Duodenal mucosa (tissue), 2 donors: ENCODE results near the gene TM4SF18.
A peak's percentile ranks its signal among the peaks of the same experiment; 100 is the strongest.
"Not testable (repeated sequence)": the region's sequence is repeated elsewhere in the genome, so short reads cannot be mapped to it uniquely, and the experiment has no call there.

Experiments used
- H3K27ac ChIP-seq: one replicate; pipeline ENCODE4 v1.7.0; 2013; ENCODE audit warnings: low read depth, low read length
- H3K27me3 ChIP-seq, 2 donors: one replicate each; pipeline ENCODE4 v1.7.0; 2013; ENCODE audit warnings: low read length in 2 of 2, control low read depth in 1 of 2; ENCODE audit not compliant: insufficient read depth in 2 of 2, control insufficient read depth in 1 of 2
- H3K36me3 ChIP-seq, 2 donors: one replicate each; pipeline ENCODE4 v1.7.0; 2013; ENCODE audit warnings: low read length in 2 of 2, control low read depth in 1 of 2; ENCODE audit not compliant: insufficient read depth in 2 of 2, control insufficient read depth in 1 of 2
- H3K4me1 ChIP-seq, 2 donors: one replicate each; pipeline ENCODE4 v1.7.0; 2013; ENCODE audit warnings: low read length in 2 of 2, control low read depth in 1 of 2; ENCODE audit not compliant: insufficient read depth in 2 of 2, control insufficient read depth in 1 of 2
- H3K4me3 ChIP-seq, 2 donors: one replicate each; pipeline ENCODE4 v1.7.0; 2013; ENCODE audit warnings: low read length in 2 of 2, low read depth in 1 of 2
- H3K9ac ChIP-seq, 2 donors: one replicate each; pipeline ENCODE4 v1.7.0; 2013; ENCODE audit warnings: low read length in 2 of 2, low read depth in 1 of 2
- H3K9me3 ChIP-seq, 2 donors: one replicate each; pipeline ENCODE4 v1.7.0; 2013; ENCODE audit warnings: low read length in 2 of 2, control low read depth in 1 of 2; ENCODE audit not compliant: control insufficient read depth in 1 of 2

TM4SF18 gene

DNA sequence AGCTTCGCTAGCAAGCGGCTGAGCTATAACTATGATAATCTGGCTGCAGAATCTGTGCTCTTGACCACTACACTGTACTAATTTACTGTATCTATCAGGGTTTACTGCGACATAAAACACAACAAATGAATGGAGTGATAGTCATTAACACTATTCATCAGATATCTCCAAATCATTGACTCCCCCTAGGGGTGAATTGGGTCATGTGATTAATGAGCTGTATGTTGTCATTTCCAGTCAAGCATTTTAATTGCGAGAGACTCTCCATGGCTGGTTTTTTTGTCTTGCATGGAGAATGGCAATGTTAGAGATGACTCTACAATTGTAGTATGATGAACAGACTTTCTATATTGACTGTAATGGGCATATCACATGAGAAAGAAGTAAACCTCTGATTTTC lies 10.5 kb upstream of the TM4SF18 start:
- Histone ChIP-seq H3K36me3 (no peaks in the 10 kb centered on the region), H3K9ac (no peak overlapping the region), H3K4me3 (no peak overlapping the region), H3K27me3 (no peaks in the 10 kb centered on the region), H3K27ac (no peak overlapping the region), H3K4me1 (peaks cover 3 to 8% of the 10 kb centered on the region in 2 donors), H3K9me3 (no peaks in the 10 kb centered on the region)

- Histone ChIP-seq H3K27ac (no peak overlapping the region), H3K4me3 (no peak overlapping the region), H3K9me3 (no peaks in the 10 kb centered on the region), H3K9ac (no peak overlapping the region), H3K36me3 (no peaks in the 10 kb centered on the region), H3K4me1 (peaks cover 3 to 8% of the 10 kb centered on the region in 2 donors), H3K27me3 (no peaks in the 10 kb centered on the region)
Measured at GRCh38 chr3:149342413-149343380, 9.3 kb upstream of the TM4SF18 start.

- H3K36me3 ChIP-seq: no peaks in the 10 kb centered on the region
- peaks cover 3 to 8% of the 10 kb centered on the region in 2 donors for H3K4me1 ChIP-seq
- no peaks in the 10 kb centered on the region for H3K9me3 ChIP-seq
- H3K9ac ChIP-seq: no peak overlapping the region
- peak overlapping the region; percentile 27 for H3K27ac ChIP-seq
- no peak overlapping the region for H3K4me3 ChIP-seq
- no peaks in the 10 kb centered on the region for H3K27me3 ChIP-seq
Measured at GRCh38 chr3:149340310-149340933, 7.0 kb upstream of the TM4SF18 start.

DNA sequence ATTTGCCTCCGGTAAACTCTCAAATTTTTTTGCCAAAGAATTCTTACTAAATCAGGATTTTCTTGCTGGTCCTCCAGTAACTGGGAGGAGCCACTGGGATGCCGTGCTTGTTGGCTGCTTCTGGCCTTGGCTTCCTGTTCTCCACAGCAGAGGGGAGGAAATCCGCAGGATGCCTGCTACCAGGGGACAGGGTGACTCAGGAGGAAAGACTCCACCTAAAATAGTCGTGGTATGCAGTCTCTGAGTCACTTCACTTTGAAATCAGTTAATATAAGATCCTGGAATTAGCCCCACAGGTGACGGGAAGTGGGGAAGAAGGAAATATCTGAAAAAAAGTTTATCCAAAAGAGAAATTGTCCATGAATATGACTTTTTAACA lies 6.5 kb upstream of the TM4SF18 start:
- Histone ChIP-seq H3K4me3 (no peak overlapping the region), H3K27ac (peak overlapping the region; percentile 26), H3K9ac (no peak overlapping the region), H3K36me3 (no peaks in the 10 kb centered on the region), H3K4me1 (peaks cover 3 to 8% of the 10 kb centered on the region in 2 donors), H3K9me3 (no peaks in the 10 kb centered on the region), H3K27me3 (no peaks in the 10 kb centered on the region)

GRCh38 chr3:149337486-149337885 lies 4.0 kb upstream of the TM4SF18 start:
- H3K36me3 ChIP-seq, H3K9me3 ChIP-seq, H3K27me3 ChIP-seq, H3K9ac ChIP-seq, H3K4me3 ChIP-seq, H3K4me1 ChIP-seq, H3K27ac ChIP-seq: not testable (repeated sequence)

DNA sequence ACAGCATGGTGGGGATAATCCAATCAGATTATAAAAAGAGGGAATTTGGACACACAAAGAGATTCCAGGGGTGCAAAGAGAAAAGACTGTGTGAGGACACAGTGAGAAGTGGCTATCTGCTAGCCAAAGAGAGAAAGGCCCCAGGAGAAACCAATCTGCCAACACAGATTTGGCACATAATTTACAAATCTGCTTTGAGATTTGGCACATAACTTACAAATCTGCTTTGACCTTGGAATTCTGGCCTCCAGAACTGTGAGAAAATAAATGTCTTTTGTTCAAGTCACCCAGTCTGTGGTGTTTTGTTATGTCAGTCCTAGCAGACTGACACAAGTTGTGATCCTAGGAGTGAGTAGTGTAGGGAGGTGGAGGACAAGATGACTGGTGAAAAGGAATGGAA lies 3.5 kb upstream of the TM4SF18 start:
- H3K4me3 ChIP-seq: no peak overlapping the region
- no peak overlapping the region for H3K9ac ChIP-seq
- no peaks in the 10 kb centered on the region for H3K36me3 ChIP-seq
- no peaks in the 10 kb centered on the region for H3K9me3 ChIP-seq
- peaks cover 3 to 8% of the 10 kb centered on the region in 2 donors for H3K4me1 ChIP-seq
- no peaks in the 10 kb centered on the region for H3K27me3 ChIP-seq
- no peak overlapping the region for H3K27ac ChIP-seq

- Histone ChIP-seq H3K4me3 (no peak overlapping the region), H3K9ac (no peak overlapping the region), H3K27ac (peak overlapping the region; percentile 33), H3K27me3 (no peaks in the 10 kb centered on the region), H3K36me3 (no peaks in the 10 kb centered on the region), H3K4me1 (no peaks in the 10 kb centered on the region), H3K9me3 (no peaks in the 10 kb centered on the region)
Measured at GRCh38 chr3:149332771-149333170, 665 bp downstream of the TM4SF18 start.

DNA sequence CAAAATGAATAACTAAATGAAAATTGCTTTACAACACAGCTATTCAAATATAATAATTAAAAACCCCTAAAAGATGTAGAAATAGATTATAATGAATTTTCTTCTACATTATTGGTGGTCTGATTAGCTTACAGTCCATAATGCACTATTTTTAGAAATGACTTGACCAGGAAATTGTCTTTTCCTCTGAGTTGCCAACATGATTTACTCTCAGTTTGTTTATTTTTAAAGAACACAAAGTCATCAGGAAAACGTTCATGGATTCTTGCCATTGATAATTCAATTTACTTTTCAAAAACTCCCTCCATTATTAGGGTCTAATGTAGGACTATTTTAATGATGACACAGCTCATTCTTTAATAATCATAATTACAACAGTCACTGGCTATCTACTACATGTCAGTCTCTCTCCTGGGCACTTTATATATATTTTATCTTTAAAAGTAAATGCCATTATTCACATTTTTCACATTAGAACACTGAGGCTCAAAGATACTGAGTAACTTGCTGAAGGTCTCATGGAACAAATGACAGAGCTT lies 1.1 kb downstream of the TM4SF18 start:
- Histone ChIP-seq H3K9me3 (no peaks in the 10 kb centered on the region), H3K4me3 (no peak overlapping the region), H3K27ac (no peak overlapping the region), H3K36me3 (no peaks in the 10 kb centered on the region), H3K4me1 (no peaks in the 10 kb centered on the region), H3K9ac (no peak overlapping the region), H3K27me3 (no peaks in the 10 kb centered on the region)

GRCh38 chr3:149331396-149331795 lies 2.0 kb downstream of the TM4SF18 start:
- Histone ChIP-seq H3K9me3 (no peaks in the 10 kb centered on the region), H3K4me3 (no peak overlapping the region), H3K4me1 (no peaks in the 10 kb centered on the region), H3K27me3 (no peaks in the 10 kb centered on the region), H3K9ac (no peak overlapping the region), H3K27ac (no peak overlapping the region), H3K36me3 (no peaks in the 10 kb centered on the region)

DNA sequence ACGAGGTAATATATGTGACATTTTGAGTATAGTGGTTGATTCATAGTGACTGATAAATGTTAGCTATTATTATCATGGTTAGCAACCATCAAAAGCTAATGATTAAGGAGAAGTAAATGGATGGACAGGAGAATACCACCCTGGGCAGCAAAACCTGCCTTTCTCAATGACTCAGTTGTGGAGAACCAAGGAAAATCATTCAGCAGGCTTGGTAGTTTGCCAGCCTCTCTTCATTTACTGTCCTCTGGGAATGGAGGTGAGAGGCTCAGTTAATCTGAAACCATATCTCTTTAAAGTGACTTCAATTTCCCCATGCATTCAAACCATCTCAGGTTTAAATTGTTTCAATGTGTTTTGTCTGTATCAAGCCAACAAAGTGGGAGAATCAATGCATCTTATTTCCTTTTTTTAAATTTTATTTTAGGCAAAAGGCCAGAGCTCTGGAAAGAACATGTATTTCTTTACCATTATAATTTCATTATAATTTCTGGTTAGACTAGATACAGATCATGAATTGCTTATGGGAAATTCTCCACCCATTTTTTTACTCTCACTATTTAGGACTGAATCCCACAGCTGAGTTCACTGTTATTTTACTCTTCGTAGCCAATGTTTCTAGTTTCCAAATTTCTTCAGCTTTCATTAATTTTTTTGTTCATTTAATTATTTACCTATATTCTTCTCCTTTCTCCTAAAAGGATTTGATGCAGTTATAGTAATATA lies 2.7 kb downstream of the TM4SF18 start:
- Histone ChIP-seq H3K4me3 (no peak overlapping the region), H3K36me3 (no peaks in the 10 kb centered on the region), H3K27ac (no peak overlapping the region), H3K4me1 (no peaks in the 10 kb centered on the region), H3K9me3 (no peaks in the 10 kb centered on the region), H3K9ac (no peak overlapping the region), H3K27me3 (no peaks in the 10 kb centered on the region)
